Smooth muscle cell (in vitro differentiated cells): ENCODE results near the gene MAGI2. TPM values are rescaled to one million over a fixed set of nuclear protein-coding genes. Genes with fewer than 3 reads are reported as not detected.

Experiments used
- DNase-seq: peaks from one replicate; lab custom pipeline; 2025; ENCODE audit not compliant: unreplicated experiment; lab: John Stamatoyannopoulos, UW
- H2AFZ ChIP-seq: fragments of 200-600 bp; sonication (generic); 2 replicates; pipeline ENCODE4 v1.6.0; 2016; ENCODE audit warnings: antibody characterized with exemption, low read depth, mild to moderate bottlenecking
- H3F3A ChIP-seq: fragments of 200-600 bp; sonication (generic); 2 replicates; pipeline ENCODE4 v1.6.0; 2017; ENCODE audit warnings: antibody characterized with exemption, low read depth
- H3K27ac ChIP-seq: fragments of 200-600 bp; sonication (generic); 2 replicates; pipeline ENCODE4 v1.5.1; 2016; ENCODE audit warnings: low read depth, mild to moderate bottlenecking
- H3K27me3 ChIP-seq: fragments of 200-600 bp; sonication (generic); 2 replicates; pipeline ENCODE4 v1.6.1; 2016; ENCODE audit warnings: low read depth, mild to moderate bottlenecking
- H3K36me3 ChIP-seq: fragments of 200-600 bp; sonication (generic); 2 replicates; pipeline ENCODE4 v1.5.1; 2016; ENCODE audit warnings: low read depth
- H3K4me1 ChIP-seq: fragments of 200-600 bp; sonication (generic); 2 replicates; pipeline ENCODE4 v1.5.1; 2016; ENCODE audit warnings: low read depth
- H3K4me2 ChIP-seq: fragments of 200-600 bp; sonication (generic); 2 replicates; pipeline ENCODE4 v1.6.0; 2016; ENCODE audit warnings: mild to moderate bottlenecking
- H3K4me3 ChIP-seq: fragments of 200-600 bp; sonication (generic); 2 replicates; pipeline ENCODE4 v1.5.1; 2016; ENCODE audit warnings: mild to moderate bottlenecking
- H3K79me2 ChIP-seq: fragments of 200-600 bp; sonication (generic); 2 replicates; pipeline ENCODE4 v1.6.0; 2016; ENCODE audit warnings: low read depth, mild to moderate bottlenecking
- H3K9ac ChIP-seq: fragments of 200-600 bp; sonication (generic); 2 replicates; pipeline ENCODE4 v1.6.0; 2016; ENCODE audit warnings: low read depth
- H3K9me3 ChIP-seq: fragments of 200-600 bp; sonication (generic); replicated peaks from 2 replicates; pipeline ENCODE4 v1.5.1; 2016; ENCODE audit warnings: low read depth
- H4K20me1 ChIP-seq: fragments of 200-600 bp; sonication (generic); 2 replicates; pipeline ENCODE4 v1.6.0; 2016; ENCODE audit warnings: low read depth
- WGBS: methylation state at CpG from one replicate; pipeline ENCODE4 v1.1.7; 2016; ENCODE audit warnings: low lambda C conversion rate; 5-methylcytosine and 5-hydroxymethylcytosine counted together
- polyA plus RNA-seq: library from polyadenylated mRNA; unstranded; fragments of >200 nt; fragmentation: Nextera tagmentation; extraction: Ambion mirVana; gene quantifications from 2 replicates; pipeline ENCODE4 v1.2.1, GENCODE V29; 2016
- total RNA-seq: library from RNA; depleted of rRNA; stranded (reverse); fragments of >200 nt; gene quantifications from 2 replicates; pipeline ENCODE4 v1.2.3, GENCODE V29; 2014
- TF ChIP-seq, protein P1 (sequence below): fragments of 200-600 bp; sonication (generic); IDR thresholded peaks from 2 replicates; pipeline ENCODE4 v1.5.1; 2017; ENCODE audit warnings: borderline replicate concordance, mild to moderate bottlenecking, antibody characterized with exemption; ENCODE audit not compliant: insufficient read depth, poor library complexity, severe bottlenecking

MAGI2 gene
- total and polyA plus RNA-seq, 2 experiments from 2014 or later = 3.4 to 10.7 TPM

- 100% methylated on average over 1 of the region's 1 CpG for WGBS
Observed at GRCh38 chr7:78022165-78022564, 1431.3 kb downstream of the MAGI2 start.

DNA sequence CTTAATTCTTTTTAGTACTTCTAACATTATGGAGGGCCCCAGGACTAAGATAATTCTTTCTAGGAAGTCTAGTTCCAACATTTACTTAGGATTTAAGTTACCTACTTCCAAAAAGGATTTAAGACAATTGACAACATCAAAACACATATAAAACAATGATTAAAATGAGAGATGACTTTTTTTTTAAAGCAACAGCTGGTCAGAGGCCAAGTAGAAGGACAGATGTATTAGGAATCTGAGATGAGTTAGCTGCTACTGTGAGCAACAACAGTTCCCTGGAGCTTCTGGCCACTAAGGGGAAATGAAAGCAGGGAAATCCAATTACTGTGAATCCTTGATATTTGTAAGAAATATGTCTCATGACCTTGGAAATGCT, 1432.6 kb downstream of the MAGI2 start:
- Histone ChIP-seq H4K20me1 (no peaks in the 10 kb centered on the region), H3K4me2 (no peak overlapping the region), H3K79me2 (no peaks in the 10 kb centered on the region), H2AFZ (no peak overlapping the region), H3K27ac (no peak overlapping the region), H3K9me3 (no peaks in the 10 kb centered on the region), H3K9ac (no peak overlapping the region), H3K4me3 (no peak overlapping the region), H3F3A (no peaks in the 10 kb centered on the region), H3K27me3 (no peaks in the 10 kb centered on the region), H3K4me1 (peaks cover 13% of the 10 kb centered on the region), H3K36me3 (no peaks in the 10 kb centered on the region)
- TF ChIP-seq, protein P1, sequence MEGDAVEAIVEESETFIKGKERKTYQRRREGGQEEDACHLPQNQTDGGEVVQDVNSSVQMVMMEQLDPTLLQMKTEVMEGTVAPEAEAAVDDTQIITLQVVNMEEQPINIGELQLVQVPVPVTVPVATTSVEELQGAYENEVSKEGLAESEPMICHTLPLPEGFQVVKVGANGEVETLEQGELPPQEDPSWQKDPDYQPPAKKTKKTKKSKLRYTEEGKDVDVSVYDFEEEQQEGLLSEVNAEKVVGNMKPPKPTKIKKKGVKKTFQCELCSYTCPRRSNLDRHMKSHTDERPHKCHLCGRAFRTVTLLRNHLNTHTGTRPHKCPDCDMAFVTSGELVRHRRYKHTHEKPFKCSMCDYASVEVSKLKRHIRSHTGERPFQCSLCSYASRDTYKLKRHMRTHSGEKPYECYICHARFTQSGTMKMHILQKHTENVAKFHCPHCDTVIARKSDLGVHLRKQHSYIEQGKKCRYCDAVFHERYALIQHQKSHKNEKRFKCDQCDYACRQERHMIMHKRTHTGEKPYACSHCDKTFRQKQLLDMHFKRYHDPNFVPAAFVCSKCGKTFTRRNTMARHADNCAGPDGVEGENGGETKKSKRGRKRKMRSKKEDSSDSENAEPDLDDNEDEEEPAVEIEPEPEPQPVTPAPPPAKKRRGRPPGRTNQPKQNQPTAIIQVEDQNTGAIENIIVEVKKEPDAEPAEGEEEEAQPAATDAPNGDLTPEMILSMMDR = no peak
- DNase-seq = no peak

More at GRCh38 chr7:78022165-78022564, 1431.3 kb downstream of the MAGI2 start:
- DNase-seq = no peak
- H3K4me1 ChIP-seq = peaks cover 13% of the 10 kb centered on the region
- no peaks in the 10 kb centered on the region for H3F3A ChIP-seq
- no peaks in the 10 kb centered on the region for H3K36me3 ChIP-seq
- no peak overlapping the region for H3K27ac ChIP-seq
- no peak overlapping the region for H2AFZ ChIP-seq
- no peaks in the 10 kb centered on the region for H3K79me2 ChIP-seq
- no peak overlapping the region for H3K9ac ChIP-seq
- TF ChIP-seq, protein P1 = no peak
- no peak overlapping the region for H3K4me2 ChIP-seq
- no peaks in the 10 kb centered on the region for H4K20me1 ChIP-seq
- no peak overlapping the region for H3K4me3 ChIP-seq
- H3K27me3 ChIP-seq = no peaks in the 10 kb centered on the region
- H3K9me3 ChIP-seq = no peaks in the 10 kb centered on the region

DNA sequence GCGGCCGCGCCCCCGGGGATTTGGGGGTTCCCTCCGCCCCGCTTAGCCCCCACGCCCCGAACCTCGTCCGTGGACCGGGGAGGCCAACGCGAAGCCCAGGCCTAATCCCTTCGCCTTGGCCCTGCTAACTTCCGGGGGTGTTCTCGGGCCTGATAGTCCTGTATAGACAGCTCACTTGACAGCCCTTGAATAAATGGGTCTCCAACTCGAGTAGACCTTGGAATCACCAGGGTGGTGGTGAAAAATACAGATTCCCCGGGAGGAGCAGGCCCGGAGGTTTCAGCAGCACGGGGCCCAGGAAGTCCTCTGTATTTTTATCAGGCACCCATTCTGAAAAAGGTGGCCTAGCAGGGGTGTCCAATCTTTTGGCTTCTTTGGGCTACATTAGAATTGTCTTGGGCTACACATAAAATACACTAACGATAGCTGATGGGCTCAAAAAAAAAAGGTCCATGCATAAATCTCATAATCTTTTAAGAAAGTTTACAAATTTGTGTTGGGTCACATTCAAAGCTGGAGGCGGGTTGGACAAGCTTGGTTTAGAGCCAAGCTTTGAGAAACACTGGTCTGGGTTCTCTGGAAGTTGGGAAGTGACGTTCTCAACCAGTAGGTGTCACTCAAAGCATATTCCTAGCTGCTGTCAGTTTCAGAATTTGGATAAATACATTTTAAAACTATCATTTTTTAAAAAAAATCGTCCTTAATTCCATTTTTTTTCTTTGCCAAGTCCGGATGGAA, 1433.2 kb downstream of the MAGI2 start:
- H3K27ac ChIP-seq = peak overlapping the region; percentile 70
- H3K4me3 ChIP-seq = peak overlapping the region; percentile 70
- no peak overlapping the region for H3K9ac ChIP-seq

More for the DNA sequence above, 1433.2 kb downstream of the MAGI2 start:
- DNase-seq = no peak
- Histone ChIP-seq H4K20me1 (no peaks in the 10 kb centered on the region), H3K4me2 (peak overlapping the region; percentile 84), H3K4me1 (peaks cover 13% of the 10 kb centered on the region), H3K9me3 (no peaks in the 10 kb centered on the region), H3K27me3 (no peaks in the 10 kb centered on the region), H3K79me2 (no peaks in the 10 kb centered on the region), H2AFZ (peak overlapping the region; percentile 61), H3F3A (no peaks in the 10 kb centered on the region), H3K36me3 (no peaks in the 10 kb centered on the region)
- TF ChIP-seq, protein P1 = peak; percentile 71
- 6% methylated on average over 24 of the region's 25 CpGs for WGBS
